CD14-positive monocyte (primary cell): ENCODE results near the gene UBE2O. TPM values are rescaled to one million over a fixed set of nuclear protein-coding genes. Genes with fewer than 3 reads are reported as not detected.

ENCODE experiments used
- DNase-seq, 3 donors: peaks; one replicate each; pipeline ENCODE4 v3.0.0-alpha.2; 2011 to 2022
- H2AFZ ChIP-seq: 2 replicates; pipeline ENCODE4 v1.6.0; 2012; ENCODE audit warnings: mild to moderate bottlenecking, low read depth, low read length, inconsistent platforms; ENCODE audit not compliant: insufficient read depth, poor library complexity, severe bottlenecking
- H3K27ac ChIP-seq, 2 donors: 1 replicate in 1 of 2; 2 replicates in 1 of 2; pipeline ENCODE4 v1.5.1; 2012 to 2013; ENCODE audit warnings: low read length in 2 of 2, control low read depth in 1 of 2, inconsistent platforms in 1 of 2, low read depth in 1 of 2, mild to moderate bottlenecking in 1 of 2
- H3K27me3 ChIP-seq, 2 donors: one replicate each; pipeline versions ENCODE4 v1.6.0 to v1.6.1; 2011 to 2013; ENCODE audit warnings: low read length in 2 of 2; ENCODE audit not compliant: control insufficient read depth in 2 of 2, insufficient read depth in 2 of 2
- H3K36me3 ChIP-seq, 2 donors: replicated peaks in 1 of 2; 1 replicate in 1 of 2; 2 replicates in 1 of 2; pipeline versions ENCODE4 v1.5.1 to v1.6.1; 2012 to 2013; ENCODE audit warnings: low read length in 2 of 2, control low read depth in 1 of 2, inconsistent platforms in 1 of 2, mild to moderate bottlenecking in 1 of 2; ENCODE audit not compliant: insufficient read depth in 2 of 2, control insufficient read depth in 1 of 2
- H3K4me1 ChIP-seq, 2 donors: 1 replicate in 1 of 2; 2 replicates in 1 of 2; pipeline versions ENCODE4 v1.5.1 to v1.6.1; 2012 to 2013; ENCODE audit warnings: low read length in 2 of 2, control low read depth in 1 of 2, inconsistent platforms in 1 of 2, mild to moderate bottlenecking in 1 of 2, moderate library complexity in 1 of 2; ENCODE audit not compliant: insufficient read depth in 2 of 2, control insufficient read depth in 1 of 2
- H3K4me2 ChIP-seq: replicated peaks from 2 replicates; pipeline ENCODE3; 2012; ENCODE audit warnings: low read length, moderate library complexity, mild to moderate bottlenecking; ENCODE audit not compliant: poor library complexity, severe bottlenecking; ENCODE audit errors: extremely low read depth
- H3K4me3 ChIP-seq, 3 experiments: fragments of 200-600 bp in 1 of 3; sonication (generic) in 1 of 3; replicated peaks in 1 of 3; 1 replicate in 2 of 3; 2 replicates in 1 of 3; pipeline ENCODE4 v1.5.1; 2011 to 2013; ENCODE audit warnings: low read length in 3 of 3, mild to moderate bottlenecking in 3 of 3, control low read depth in 2 of 3, low read depth in 2 of 3, inconsistent platforms in 1 of 3, moderate library complexity in 1 of 3
- H3K79me2 ChIP-seq: 2 replicates; pipeline ENCODE4 v1.6.0; 2012; ENCODE audit warnings: mild to moderate bottlenecking, control low read depth, inconsistent platforms, low read length, moderate library complexity; ENCODE audit not compliant: insufficient read depth
- H3K9ac ChIP-seq: 2 replicates; pipeline ENCODE4 v1.6.0; 2017; ENCODE audit warnings: low read length, mild to moderate bottlenecking; ENCODE audit not compliant: insufficient read depth, poor library complexity, severe bottlenecking
- H3K9me3 ChIP-seq, 2 donors: replicated peaks in 1 of 2; 1 replicate in 1 of 2; 2 replicates in 1 of 2; pipeline versions ENCODE4 v1.5.1 to v1.6.1; 2012 to 2013; ENCODE audit warnings: low read length in 2 of 2, control low read depth in 1 of 2; ENCODE audit not compliant: control insufficient read depth in 1 of 2, insufficient read depth in 1 of 2
- H4K20me1 ChIP-seq: 2 replicates; pipeline ENCODE4 v1.6.0; 2012; ENCODE audit warnings: mild to moderate bottlenecking, low read length, control low read depth, moderate library complexity; ENCODE audit not compliant: insufficient read depth
- H3K27ac Mint-ChIP-seq, 7 donors: one replicate each; pipeline ENCODE4 v1.8.0; 2020; ENCODE audit warnings: mild to moderate bottlenecking in 7 of 7, mixed read lengths in 7 of 7, moderate library complexity in 6 of 7, inconsistent platforms in 2 of 7
- H3K27me3 Mint-ChIP-seq, 3 donors: one replicate each; pipeline ENCODE4 v1.8.0; 2021 to 2022; ENCODE audit warnings: low read depth in 3 of 3, mild to moderate bottlenecking in 3 of 3, mixed read lengths in 3 of 3, moderate library complexity in 3 of 3, inconsistent platforms in 1 of 3
- H3K36me3 Mint-ChIP-seq, 2 donors: one replicate each; pipeline ENCODE4 v1.8.0; 2020; ENCODE audit warnings: mixed read lengths in 2 of 2, inconsistent platforms in 1 of 2, mild to moderate bottlenecking in 1 of 2
- H3K4me1 Mint-ChIP-seq: one replicate; pipeline ENCODE4 v1.8.0; 2020; ENCODE audit warnings: mild to moderate bottlenecking, mixed read lengths
- H3K4me3 Mint-ChIP-seq, 2 donors: one replicate each; pipeline ENCODE4 v1.8.0; 2020; ENCODE audit warnings: mild to moderate bottlenecking in 2 of 2, mixed read lengths in 2 of 2, moderate library complexity in 1 of 2
- H3K9me3 Mint-ChIP-seq, 7 donors: one replicate each; pipeline ENCODE4 v1.8.0; 2020 to 2022; ENCODE audit warnings: mixed read lengths in 7 of 7, mild to moderate bottlenecking in 6 of 7, moderate library complexity in 6 of 7, inconsistent platforms in 2 of 7
- WGBS: methylation state at CpG from one replicate; pipeline ENCODE4 v1.1.5; 2013; ENCODE audit warnings: missing lambda C conversion rate; ENCODE audit not compliant: insufficient coverage; 5-methylcytosine and 5-hydroxymethylcytosine counted together
- intact Hi-C, 2 donors: fragments of 100-400 bp; cut with micrococcal nuclease; formaldehyde crosslinking; loops; one replicate each; pipeline versions ENCODE4 v1.15.0 to v1.15.1; 2023
- polyA plus RNA-seq, 3 donors: library from polyadenylated mRNA; depleted of rRNA in 1 of 3; unstranded in 2 of 3; stranded (reverse) in 1 of 3; fragments of 300-500 nt in 2 of 3; fragments of >200 nt in 1 of 3; fragmentation: Illumina TruSeq in 2 of 3; gene quantifications; 1 replicate in 2 of 3; 2 replicates in 1 of 3; pipeline ENCODE4 v1.2.3, GENCODE V29; 2012 to 2021
- TF ChIP-seq, protein P1 (sequence below): fragments of 200-600 bp; IDR thresholded peaks from one replicate; pipeline ENCODE4 v1.8.0; 2022; ENCODE audit warnings: antibody characterized with exemption, mild to moderate bottlenecking

The UBE2O gene
- polyA plus RNA-seq, 3 donors: 1.3 to 15.1 (median 4.5) TPM

DNA sequence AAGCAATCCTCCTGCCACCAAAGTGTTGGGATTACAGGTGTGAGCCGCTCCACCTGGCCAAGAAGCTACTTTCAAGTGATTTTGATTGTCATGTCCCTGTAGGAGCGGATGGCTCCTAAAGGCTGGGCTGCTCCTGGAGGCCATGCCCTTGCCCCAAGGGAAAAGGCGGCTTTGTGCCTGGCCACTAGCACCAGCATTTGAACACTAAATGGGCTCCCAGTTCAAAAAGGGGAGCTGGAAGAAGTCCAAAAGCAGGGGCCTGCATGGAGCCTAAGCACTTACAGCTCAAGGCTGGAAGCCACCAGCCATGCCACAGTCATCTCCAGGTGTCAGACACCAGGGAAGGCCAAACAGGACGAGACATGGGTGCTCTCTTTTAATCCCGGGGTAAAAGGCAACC is 41.7 kb downstream of the UBE2O start:
- Histone ChIP-seq H3K4me2 (no peak overlapping the region), H3K9me3 (no peaks in the 10 kb centered on the region), H3K36me3 (peaks cover 2 to 29% of the 10 kb centered on the region in 2 donors), H3K4me1 (peaks cover 9 to 14% of the 10 kb centered on the region in 2 donors), H4K20me1 (peaks cover 71% of the 10 kb centered on the region), H3K27me3 (no peaks in the 10 kb centered on the region), H3K9ac (no peak overlapping the region), H3K4me3 (no peak overlapping the region), H2AFZ (no peak overlapping the region), H3K27ac (no peak overlapping the region), H3K79me2 (peaks cover 10% of the 10 kb centered on the region)
- no peak for DNase-seq
- TF ChIP-seq, protein P1, sequence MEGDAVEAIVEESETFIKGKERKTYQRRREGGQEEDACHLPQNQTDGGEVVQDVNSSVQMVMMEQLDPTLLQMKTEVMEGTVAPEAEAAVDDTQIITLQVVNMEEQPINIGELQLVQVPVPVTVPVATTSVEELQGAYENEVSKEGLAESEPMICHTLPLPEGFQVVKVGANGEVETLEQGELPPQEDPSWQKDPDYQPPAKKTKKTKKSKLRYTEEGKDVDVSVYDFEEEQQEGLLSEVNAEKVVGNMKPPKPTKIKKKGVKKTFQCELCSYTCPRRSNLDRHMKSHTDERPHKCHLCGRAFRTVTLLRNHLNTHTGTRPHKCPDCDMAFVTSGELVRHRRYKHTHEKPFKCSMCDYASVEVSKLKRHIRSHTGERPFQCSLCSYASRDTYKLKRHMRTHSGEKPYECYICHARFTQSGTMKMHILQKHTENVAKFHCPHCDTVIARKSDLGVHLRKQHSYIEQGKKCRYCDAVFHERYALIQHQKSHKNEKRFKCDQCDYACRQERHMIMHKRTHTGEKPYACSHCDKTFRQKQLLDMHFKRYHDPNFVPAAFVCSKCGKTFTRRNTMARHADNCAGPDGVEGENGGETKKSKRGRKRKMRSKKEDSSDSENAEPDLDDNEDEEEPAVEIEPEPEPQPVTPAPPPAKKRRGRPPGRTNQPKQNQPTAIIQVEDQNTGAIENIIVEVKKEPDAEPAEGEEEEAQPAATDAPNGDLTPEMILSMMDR: no peak
- Mint-ChIP-seq H3K4me3 (no peak overlapping the region), H3K27me3 (peaks cover under 1 to 3% (median 1%) of the 10 kb centered on the region in 3 donors), H3K27ac (no peak overlapping the region), H3K9me3 (peaks cover 0 to 2% (median 0%) of the 10 kb centered on the region in 7 donors), H3K4me1 (peaks cover 27% of the 10 kb centered on the region), H3K36me3 (peaks cover 12 to 27% of the 10 kb centered on the region in 2 donors)
- intact Hi-C loops: no loop called here
- WGBS: 100% methylated on average over 3 of the region's 5 CpGs

DNA sequence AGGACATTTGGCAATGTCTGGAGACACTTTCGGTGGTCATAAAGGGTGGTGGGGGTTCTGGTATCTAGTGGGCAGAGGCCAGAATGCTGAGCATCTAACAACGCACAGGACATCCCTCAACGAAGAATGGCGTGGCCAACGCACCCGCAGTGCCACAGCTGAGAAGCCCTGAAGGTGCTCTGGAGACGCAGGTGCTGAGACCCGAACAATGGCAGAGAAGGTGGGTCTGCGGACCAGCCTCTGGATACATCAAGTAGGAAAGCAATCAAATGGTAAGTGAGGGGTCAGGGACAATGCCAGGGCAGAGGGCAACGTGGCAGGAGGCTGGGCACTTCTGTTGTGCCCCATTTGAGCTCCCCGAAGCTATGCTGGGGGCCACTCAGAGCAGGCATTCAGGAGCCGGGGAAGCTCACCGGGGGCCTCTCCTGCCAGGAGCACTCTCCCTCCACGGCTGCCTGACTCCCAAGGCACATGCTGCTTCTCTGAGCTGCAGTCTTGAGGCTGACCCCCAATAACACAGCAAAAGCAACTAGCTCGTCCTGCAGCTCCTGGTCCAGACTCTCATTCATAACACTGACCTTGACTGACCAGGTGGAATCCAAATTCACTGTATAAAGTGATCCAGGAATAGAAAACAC is 42.5 kb downstream of the UBE2O start:
- Histone ChIP-seq H3K4me1 (peaks cover 16 to 22% of the 10 kb centered on the region in 2 donors), H3K4me2 (no peak overlapping the region)

More for the DNA sequence above, 42.5 kb downstream of the UBE2O start:
- 97% methylated on average over 15 of the region's 15 CpGs for WGBS
- H3K27ac ChIP-seq: no peak overlapping the region
- H3K4me3 ChIP-seq: no peak overlapping the region
- TF ChIP-seq, protein P1: no peak
- no peaks in the 10 kb centered on the region for H3K27me3 ChIP-seq
- Mint-ChIP-seq H3K4me3 (no peak overlapping the region), H3K9me3 (peaks cover 0 to 2% (median 0%) of the 10 kb centered on the region in 7 donors), H3K27ac (peak overlapping the region in 1 of 7 donors; percentile 66), H3K36me3 (peaks cover 13 to 25% of the 10 kb centered on the region in 2 donors), H3K4me1 (peaks cover 35% of the 10 kb centered on the region), H3K27me3 (peaks cover 3 to 5% (median 4%) of the 10 kb centered on the region in 3 donors)
- intact Hi-C loops: no loop called here
- no peak overlapping the region for H3K9ac ChIP-seq
- H2AFZ ChIP-seq: no peak overlapping the region
- H4K20me1 ChIP-seq: peaks cover 75% of the 10 kb centered on the region
- H3K79me2 ChIP-seq: peaks cover 10% of the 10 kb centered on the region
- H3K36me3 ChIP-seq: peaks cover 2 to 29% of the 10 kb centered on the region in 2 donors
- H3K9me3 ChIP-seq: no peaks in the 10 kb centered on the region
- DNase-seq: no peak
